GM19240 (cell line): ENCODE data around the gene EMID1.
A peak's percentile ranks its signal among the peaks of the same experiment; 100 is the strongest.

Source experiments
- DNase-seq: peaks from one replicate; pipeline ENCODE4 v3.0.0; 2011; ENCODE audit warnings: low spot score; ENCODE audit not compliant: insufficient read length

The EMID1 gene

GRCh38 chr22:29259253-29259899, 53.7 kb downstream of the EMID1 start:
- no peak for DNase-seq

DNA sequence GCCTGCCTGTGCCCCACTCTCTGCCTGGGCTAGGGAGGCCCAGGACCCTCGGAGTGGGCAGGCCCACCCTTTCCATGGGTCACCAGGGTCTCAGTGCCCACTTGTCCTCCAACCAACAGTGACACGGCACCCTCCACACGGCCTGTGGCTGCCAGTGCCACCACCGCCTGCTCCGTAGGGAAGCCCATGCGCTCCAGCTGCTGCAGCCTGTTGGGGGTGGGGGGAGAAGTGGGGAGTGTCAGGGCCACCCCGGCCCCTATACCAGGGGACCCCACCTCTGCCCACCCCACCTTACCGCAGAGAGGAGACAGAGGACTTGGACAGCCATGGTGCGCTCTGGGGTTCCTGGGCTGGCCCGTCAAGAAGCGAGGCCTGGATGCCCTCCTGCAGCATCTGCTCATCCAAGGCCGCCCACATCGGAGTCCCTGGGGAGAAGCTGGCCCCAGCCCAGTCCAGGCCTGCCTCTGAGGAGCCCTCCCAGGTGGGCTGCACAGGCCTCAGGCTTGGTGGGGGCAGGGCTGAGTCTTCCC, 54.4 kb downstream of the EMID1 start:
- DNase-seq, result no peak

DNA sequence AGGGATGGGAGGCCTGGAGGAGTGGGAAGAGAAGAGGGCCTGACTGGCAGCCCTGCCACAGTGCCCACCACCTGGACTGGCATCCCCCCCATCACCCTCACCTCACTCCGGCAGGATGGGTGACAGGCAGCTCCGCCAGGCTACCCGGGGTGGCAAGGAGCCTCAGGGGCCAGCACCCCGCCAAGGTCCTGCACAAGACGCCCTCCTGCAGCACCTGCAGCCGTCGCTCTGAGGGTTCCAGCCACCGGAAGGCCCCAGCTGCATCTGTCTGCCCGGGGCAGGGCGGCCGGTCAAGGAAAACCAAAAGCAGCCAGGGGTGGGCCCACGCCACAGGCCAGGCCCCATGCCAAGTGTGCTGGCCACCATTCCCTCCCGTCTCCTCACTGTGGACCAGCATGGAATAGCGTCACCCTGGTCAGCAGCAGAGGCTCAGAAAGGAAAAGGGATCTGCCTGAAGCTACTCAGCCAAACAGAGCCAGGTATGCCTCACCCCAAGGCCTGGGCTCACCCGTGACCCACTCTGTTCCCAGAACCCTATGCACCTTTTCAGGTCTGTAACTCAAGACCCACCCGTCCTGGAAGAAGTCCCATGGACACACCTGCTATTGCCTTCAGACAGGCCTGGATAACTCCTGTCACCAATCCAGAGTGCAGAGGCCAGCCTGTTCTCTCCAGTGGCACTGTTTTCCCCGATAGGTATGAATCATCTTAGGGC, 55.1 kb downstream of the EMID1 start:
- DNase-seq, result no peak

DNA sequence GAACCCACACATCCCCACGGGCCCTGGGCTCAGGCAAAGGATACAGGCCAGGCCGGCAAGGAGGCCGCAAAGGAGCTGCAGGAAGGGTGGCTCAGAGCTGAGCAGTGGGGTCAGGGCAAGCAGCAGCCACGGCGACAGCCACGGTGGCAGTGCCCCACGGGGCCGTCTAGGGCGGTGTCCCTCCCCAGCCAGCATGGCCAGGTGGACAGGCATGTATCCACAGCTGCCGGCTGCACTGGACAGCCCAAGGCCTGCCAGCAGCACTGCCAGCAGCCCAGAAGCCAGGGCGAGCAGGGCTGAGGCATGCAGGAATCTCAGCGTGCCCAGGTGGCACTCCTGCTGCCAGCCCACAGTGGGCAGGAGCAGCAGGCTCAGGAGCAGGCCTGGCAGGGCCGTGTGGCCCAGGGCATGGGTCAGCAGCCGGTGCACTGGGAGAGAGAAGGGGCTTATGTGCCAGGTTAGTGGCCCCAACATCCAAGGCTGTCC, 58.1 kb downstream of the EMID1 start:
- no peak for DNase-seq

DNA sequence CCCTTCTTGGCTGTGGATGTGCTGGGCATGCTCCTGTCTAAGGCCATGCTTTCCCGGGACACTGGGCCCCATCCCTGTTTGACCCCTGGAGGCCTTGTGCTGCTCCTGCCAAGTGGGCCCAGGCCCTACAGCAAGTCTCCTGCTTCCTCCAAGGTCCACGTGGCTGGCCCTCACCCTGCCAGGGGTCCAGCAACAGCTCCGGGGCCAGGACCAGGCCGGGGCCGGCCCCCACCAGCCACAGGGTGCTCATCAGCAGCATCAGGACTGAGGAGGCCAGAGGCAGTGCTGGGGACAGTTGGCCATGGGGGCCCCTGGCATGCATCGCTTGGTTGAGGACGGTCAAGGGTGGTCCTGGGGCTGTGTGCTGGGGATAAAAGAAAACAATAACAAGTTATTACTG, 59.6 kb downstream of the EMID1 start:
- DNase-seq, result no peak

- no peak for DNase-seq
Observed at GRCh38 chr22:29265929-29266328, 60.2 kb downstream of the EMID1 start.

DNA sequence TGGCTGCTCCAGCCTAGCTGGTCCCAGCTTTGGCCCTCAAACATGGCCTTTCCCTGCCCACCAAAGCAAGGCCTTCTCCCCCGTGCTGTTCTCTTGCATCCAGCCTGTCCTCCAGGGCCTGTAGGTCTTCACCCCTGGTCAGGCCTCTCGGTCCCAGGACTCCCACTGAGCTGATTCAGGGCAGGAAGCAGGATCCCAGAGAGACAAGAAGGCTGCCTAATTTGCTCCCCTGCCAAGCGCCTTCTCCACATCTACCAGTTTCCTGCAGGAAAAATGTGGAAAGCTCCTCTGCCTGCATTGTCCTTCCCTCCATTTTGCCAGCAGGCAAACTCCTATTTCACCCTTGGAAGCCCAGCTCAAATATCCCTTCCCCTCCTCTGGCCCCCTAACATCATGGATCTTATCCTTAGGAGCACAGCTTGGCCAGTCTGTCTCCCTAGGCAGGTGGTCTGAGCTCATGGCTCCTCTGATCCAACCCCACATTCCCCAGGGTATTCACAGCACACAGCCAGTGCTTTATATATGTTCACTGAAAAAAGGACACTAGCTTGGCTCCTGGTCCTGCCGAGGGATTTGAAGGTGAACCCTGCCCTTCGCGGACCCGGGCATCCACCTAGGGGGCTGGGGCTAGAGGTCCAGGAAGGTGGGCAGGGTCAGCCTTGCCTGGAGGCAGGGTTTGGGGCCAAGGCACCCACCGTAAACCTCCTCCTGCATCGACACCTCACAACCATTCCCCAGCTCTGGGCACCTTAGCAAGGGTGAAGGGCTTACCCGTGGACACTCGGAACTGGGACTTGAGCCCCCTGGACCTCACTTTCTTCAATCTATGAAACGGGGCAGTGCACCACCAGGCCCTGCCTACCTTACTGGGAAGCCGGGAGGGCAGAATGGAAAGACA, 61.1 kb downstream of the EMID1 start:
- DNase-seq, result no peak

GRCh38 chr22:29267462-29267857, 61.8 kb downstream of the EMID1 start:
- DNase-seq, result no peak

GRCh38 chr22:29267858-29268510, 62.3 kb downstream of the EMID1 start, which contains the start of the genes EWSR1 and RHBDD3:
EWSR1 (plus strand) TSS chr22:29268268; CDS start chr22:29268337, 69 bp downstream.
RHBDD3 (minus strand) TSS chr22:29267981; CDS start chr22:29265626, 2,355 bp downstream.
- DNase-seq, result peak; percentile 77

DNA sequence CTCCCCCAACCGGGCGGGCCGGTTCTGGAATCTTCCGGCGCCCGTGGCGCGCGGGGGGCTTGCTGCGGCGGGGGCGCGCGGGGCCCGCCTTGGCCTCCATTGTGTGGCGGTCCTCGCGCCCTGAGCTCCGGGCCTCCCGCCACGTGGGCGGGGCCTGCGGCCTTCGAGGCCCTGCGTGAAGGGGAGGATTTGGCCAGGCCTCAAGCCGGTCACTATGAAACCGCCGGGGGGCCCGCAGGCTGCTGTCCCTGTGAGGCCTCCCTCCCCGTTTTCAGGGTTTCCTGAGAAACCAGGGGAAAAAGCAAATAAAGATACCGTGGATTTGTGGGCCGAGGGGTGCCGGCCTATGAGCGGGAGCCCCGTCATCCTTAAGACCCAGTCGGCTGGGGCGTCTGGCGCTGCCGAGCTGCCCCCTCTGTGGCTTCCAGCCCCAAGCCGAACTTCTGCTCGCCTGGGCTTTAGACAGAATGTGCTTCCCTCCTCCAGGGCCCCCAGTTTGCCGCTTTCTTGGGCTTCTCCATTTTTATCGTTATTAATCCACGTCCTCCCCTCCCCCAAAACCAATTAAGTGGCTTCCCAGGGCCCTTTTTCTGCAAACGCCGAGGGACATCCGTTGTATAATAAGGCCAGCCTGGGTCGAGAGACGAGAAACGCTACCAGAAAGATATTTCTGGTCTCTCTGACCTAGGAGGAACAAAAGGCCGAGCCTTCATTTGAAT, 63.0 kb downstream of the EMID1 start:
- no peak for DNase-seq

- DNase-seq, result no peak
Observed at GRCh38 chr22:29269230-29269604, 63.5 kb downstream of the EMID1 start.

GRCh38 chr22:29269731-29270474, 64.2 kb downstream of the EMID1 start:
- DNase-seq, result no peak

DNA sequence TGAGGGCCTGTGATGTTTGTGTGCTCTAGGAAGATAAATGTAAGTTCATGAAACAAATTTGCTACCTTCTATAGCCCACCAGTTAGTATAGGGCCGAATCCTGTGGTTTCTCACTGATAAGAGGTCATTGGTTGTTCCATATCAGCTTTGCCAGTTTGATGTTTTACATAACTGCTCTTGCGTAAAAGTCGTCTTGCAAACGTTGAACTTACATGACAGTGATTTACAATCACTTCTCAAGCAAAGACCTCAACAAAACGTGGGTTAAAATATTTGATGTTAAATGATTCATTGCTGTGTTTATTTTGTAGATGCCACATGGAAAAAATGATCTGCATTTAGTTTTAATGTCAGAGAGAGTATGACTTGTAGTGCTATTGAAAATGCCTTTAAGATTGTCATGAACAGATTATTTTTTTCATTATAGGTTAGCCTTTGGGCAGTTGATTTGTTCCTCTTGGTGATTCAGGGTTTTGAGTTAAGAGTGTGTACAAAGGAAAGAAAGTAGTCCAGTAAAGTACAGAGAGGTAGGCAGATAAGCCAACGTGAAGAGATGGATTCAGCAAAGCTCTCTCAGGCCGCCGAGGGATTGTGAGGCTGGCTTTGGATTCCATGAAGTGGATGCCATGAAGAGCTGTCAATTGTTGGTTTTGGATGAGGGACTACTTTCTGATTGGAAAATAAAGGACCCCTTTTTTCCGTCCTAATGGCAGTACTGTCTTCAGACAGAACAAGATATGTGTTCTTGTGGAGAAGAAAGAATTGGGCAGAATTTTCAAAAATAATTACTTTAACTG, 65.0 kb downstream of the EMID1 start:
- no peak for DNase-seq

DNA sequence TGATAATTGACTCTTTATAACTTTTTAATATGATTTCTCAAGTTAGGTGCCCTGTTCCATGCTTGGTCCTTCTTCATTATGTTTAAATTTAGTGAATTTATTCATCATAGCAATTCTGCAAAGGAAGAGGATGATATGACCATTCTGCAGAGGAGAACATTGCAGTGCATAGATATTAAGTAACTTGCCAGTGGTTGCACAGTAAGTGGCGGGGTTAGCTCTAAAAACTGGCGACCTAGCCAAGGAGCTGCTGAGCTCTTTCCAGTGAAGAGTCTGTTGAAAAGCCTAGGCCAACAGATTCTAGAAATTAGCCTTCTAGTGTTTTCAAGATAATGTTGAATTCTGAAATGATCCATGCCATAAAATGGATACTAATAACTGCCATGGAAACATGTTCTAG, 66.9 kb downstream of the EMID1 start:
- no peak for DNase-seq

DNA sequence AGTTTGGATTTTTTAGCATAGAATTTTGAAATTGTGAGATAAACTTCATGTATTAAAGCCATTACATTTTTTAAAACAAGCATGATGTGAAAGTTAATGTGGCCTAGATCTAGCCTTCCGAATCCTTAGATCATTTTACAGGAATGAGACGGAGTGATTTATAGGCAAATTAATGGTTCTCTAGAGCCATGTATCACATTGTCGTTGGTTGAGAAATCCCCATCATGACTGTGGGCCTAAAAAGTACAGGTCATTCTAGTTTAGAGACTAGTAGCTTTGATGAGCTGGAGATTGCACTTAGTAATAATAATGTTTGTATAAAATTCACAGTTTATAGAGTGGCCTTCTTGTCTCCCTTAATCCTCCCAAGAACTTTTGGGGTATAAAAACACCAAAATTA, 69.5 kb downstream of the EMID1 start:
- DNase-seq, result no peak

DNA sequence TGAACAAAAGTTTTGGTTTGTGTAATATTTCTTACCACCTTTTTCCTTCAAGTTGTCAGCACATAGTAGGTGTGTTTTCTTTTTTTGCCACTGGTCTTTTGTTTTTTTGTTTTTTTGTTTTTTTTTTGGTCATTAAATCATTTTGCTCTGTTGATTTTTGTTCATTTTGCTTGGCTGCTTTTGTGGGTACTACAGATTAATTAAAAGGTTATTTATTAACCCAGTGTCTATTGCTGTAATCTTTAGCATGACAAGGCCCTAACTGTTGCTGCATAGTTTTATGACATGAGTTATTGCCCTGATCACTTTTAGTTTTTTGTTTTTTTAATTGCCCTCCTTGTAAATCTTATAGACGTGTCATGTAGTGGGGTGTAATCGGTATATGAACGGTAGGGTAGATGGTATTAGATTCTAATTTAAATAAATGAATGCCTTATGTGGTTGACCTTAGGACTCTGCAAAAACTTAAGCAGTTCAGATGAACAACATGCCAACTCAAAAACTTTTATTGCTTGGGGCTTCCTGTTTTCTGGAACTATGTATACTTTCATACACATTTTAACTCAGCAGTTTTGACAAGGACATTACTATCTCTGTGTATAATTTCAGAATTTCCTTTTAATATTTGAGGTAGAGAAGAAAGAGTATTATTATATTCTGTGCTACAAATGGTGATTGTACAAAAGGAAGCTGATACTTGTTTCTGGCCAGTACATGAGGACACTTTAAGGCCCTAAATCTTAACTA, 70.3 kb downstream of the EMID1 start:
- DNase-seq, result no peak

GRCh38 chr22:29277927-29278326, 72.2 kb downstream of the EMID1 start:
- no peak for DNase-seq

DNA sequence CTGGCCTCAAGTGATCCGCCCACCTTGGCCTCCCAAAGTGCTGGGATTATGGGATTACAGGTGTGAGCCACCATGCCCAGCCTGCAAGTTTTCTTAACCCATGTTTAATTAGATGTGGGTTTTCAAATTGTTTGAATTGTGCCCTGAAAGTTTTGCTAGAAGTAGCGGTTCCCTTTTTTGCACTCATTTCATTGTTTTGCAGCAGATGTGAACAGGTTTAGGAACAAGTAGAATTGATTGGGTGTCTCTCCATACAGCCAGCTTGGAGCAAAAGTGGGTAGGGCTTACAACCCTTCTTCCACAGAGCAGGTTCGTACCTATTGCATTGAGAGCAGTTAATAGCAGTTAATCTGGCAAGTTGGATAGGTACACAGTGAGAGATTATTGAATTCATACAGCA, 78.5 kb downstream of the EMID1 start:
- no peak for DNase-seq
